PC-9 (cell line): ENCODE measurements around the gene HSPA12B. TPM values are rescaled to one million over a fixed set of nuclear protein-coding genes. Genes with fewer than 3 reads are reported as not detected.

Source experiments
- BruUV-seq: library from RNA; stranded (reverse); fragments of 400-500 nt; replicated peaks from 2 replicates; lab custom pipeline; 2021; lab: Mats Ljungman, UMichigan
- CTCF ChIA-PET: fragments of 300-600 bp; sonication (Branson Sonifier 250); formaldehyde crosslinking; loops from one replicate; lab custom pipeline; 2022; ENCODE audit warnings: antibody characterized with exemption; lab: Charles Lee
- POLR2A ChIA-PET: fragments of 300-600 bp; sonication (Branson Sonifier 250); formaldehyde crosslinking; loops from one replicate; lab custom pipeline; 2022; ENCODE audit warnings: antibody characterized with exemption; ENCODE audit not compliant: unreplicated experiment; lab: Charles Lee
- DNase-seq, 2 experiments: peaks; one replicate each; pipeline versions ENCODE4 v3.0.0 to v3.0.0-alpha.2; 2015 to 2022; ENCODE audit warnings: mixed read lengths in 1 of 2
- H2AFZ ChIP-seq: fragments of 200-600 bp; sonication (generic); 2 replicates; pipeline ENCODE4 v1.8.1; 2017; ENCODE audit warnings: antibody characterized with exemption
- H3F3A ChIP-seq: fragments of 200-600 bp; sonication (generic); 2 replicates; pipeline ENCODE4 v1.8.1; 2017; ENCODE audit warnings: antibody characterized with exemption, mild to moderate bottlenecking, low read depth; ENCODE audit not compliant: insufficient read depth
- H3K27ac ChIP-seq: fragments of 200-600 bp; sonication (generic); 2 replicates; pipeline ENCODE4 v1.6.1; 2016; ENCODE audit warnings: mixed run types
- H3K27me3 ChIP-seq: fragments of 200-600 bp; sonication (generic); 2 replicates; pipeline ENCODE4 v1.6.1; 2016; ENCODE audit warnings: low read depth, mixed run types; ENCODE audit not compliant: insufficient read depth
- H3K36me3 ChIP-seq: fragments of 200-600 bp; sonication (generic); 2 replicates; pipeline ENCODE4 v1.6.1; 2016; ENCODE audit warnings: low read depth, mixed run types
- H3K4me1 ChIP-seq: fragments of 200-600 bp; sonication (generic); replicated peaks from 2 replicates; pipeline ENCODE4 v1.6.1; 2016; ENCODE audit warnings: mixed run types; ENCODE audit not compliant: insufficient read depth
- H3K4me2 ChIP-seq: fragments of 200-600 bp; sonication (generic); 2 replicates; pipeline ENCODE4 v1.6.1; 2017; ENCODE audit warnings: mixed run types
- H3K4me3 ChIP-seq: fragments of 200-600 bp; sonication (generic); 2 replicates; pipeline ENCODE4 v1.6.1; 2016; ENCODE audit warnings: mixed run types
- H3K79me2 ChIP-seq: fragments of 200-600 bp; sonication (generic); 2 replicates; pipeline ENCODE4 v1.6.1; 2017; ENCODE audit warnings: low read depth, mixed run types
- H3K9me2 ChIP-seq: fragments of 200-600 bp; sonication (generic); 2 replicates; pipeline ENCODE4 v1.8.1; 2017; ENCODE audit warnings: mild to moderate bottlenecking; ENCODE audit not compliant: insufficient read depth
- H3K9me3 ChIP-seq: fragments of 200-600 bp; sonication (generic); 2 replicates; pipeline ENCODE4 v1.8.1; 2016; ENCODE audit warnings: low read depth; ENCODE audit not compliant: insufficient read depth
- H4K20me1 ChIP-seq: fragments of 200-600 bp; sonication (generic); 2 replicates; pipeline ENCODE4 v1.8.1; 2017; ENCODE audit not compliant: insufficient read depth
- EZH2 ChIP-seq: fragments of 200-600 bp; sonication (generic); IDR thresholded peaks from 2 replicates; pipeline ENCODE4 v1.8.0; 2017; ENCODE audit warnings: antibody characterized with exemption, low read depth
- intact Hi-C: fragments of 100-400 bp; cut with micrococcal nuclease; formaldehyde crosslinking; loops from one replicate; pipeline ENCODE4 v1.10.0; 2022; ENCODE audit not compliant: unreplicated experiment
- total RNA-seq: library from RNA; stranded (reverse); gene quantifications from 2 replicates; pipeline ENCODE4 v1.2.3, GENCODE V29; 2021
- TF ChIP-seq, protein P1 (sequence below): fragments of 200-600 bp; sonication (generic); conservative IDR thresholded peaks from 2 replicates; pipeline ENCODE4 v1.6.1; 2017; ENCODE audit warnings: mixed run types, antibody characterized with exemption, mild to moderate bottlenecking, moderate library complexity

The HSPA12B gene
- total RNA-seq, 1 experiment from 2014 or later: not detected

DNA sequence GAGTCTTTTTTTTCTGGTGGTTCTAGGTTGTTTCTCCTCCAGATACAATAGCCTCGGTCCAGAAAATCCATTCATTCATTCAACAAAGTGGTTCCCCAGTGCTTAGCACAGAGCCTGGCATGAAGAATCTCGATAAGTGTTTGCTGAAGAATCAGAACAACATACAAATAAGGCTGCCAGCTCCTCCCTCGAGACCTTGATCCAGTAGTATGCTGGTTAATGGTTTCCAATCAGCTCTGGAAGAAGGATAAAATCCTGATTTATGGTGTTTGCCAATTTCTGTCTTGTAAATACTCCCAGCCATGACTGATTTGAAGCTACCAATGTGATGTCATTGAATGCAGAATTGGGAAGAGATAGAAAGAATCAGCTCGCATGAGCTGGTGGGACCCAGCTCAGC is 3.3 kb downstream of the HSPA12B start:
- no peaks in the 10 kb centered on the region for H3K79me2 ChIP-seq
- no peak overlapping the region for H3K4me2 ChIP-seq
- H3K27ac ChIP-seq: no peak overlapping the region
- H3K9me2 ChIP-seq: no peaks in the 10 kb centered on the region
- intact Hi-C loops: no loop called here
- BruUV-seq: no TSS peak
- POLR2A ChIA-PET: interaction anchor here (0.6 kb wide), 1 partner anchor 92 kb away, joined by 5 read pairs; no protein-coding TSS in a partner anchor
- H3K4me1 ChIP-seq: no peaks in the 10 kb centered on the region
- H2AFZ ChIP-seq: no peak overlapping the region
- no peaks in the 10 kb centered on the region for H3K27me3 ChIP-seq
- no peak for DNase-seq
- no peak overlapping the region for H3K4me3 ChIP-seq
- CTCF ChIA-PET: no interaction called here
- H4K20me1 ChIP-seq: no peaks in the 10 kb centered on the region
- no peaks in the 10 kb centered on the region for H3K36me3 ChIP-seq
- TF ChIP-seq, protein P1, sequence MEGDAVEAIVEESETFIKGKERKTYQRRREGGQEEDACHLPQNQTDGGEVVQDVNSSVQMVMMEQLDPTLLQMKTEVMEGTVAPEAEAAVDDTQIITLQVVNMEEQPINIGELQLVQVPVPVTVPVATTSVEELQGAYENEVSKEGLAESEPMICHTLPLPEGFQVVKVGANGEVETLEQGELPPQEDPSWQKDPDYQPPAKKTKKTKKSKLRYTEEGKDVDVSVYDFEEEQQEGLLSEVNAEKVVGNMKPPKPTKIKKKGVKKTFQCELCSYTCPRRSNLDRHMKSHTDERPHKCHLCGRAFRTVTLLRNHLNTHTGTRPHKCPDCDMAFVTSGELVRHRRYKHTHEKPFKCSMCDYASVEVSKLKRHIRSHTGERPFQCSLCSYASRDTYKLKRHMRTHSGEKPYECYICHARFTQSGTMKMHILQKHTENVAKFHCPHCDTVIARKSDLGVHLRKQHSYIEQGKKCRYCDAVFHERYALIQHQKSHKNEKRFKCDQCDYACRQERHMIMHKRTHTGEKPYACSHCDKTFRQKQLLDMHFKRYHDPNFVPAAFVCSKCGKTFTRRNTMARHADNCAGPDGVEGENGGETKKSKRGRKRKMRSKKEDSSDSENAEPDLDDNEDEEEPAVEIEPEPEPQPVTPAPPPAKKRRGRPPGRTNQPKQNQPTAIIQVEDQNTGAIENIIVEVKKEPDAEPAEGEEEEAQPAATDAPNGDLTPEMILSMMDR: no peak
- no peak for TF ChIP-seq EZH2
- H3F3A ChIP-seq: no peaks in the 10 kb centered on the region
- H3K9me3 ChIP-seq: no peaks in the 10 kb centered on the region

DNA sequence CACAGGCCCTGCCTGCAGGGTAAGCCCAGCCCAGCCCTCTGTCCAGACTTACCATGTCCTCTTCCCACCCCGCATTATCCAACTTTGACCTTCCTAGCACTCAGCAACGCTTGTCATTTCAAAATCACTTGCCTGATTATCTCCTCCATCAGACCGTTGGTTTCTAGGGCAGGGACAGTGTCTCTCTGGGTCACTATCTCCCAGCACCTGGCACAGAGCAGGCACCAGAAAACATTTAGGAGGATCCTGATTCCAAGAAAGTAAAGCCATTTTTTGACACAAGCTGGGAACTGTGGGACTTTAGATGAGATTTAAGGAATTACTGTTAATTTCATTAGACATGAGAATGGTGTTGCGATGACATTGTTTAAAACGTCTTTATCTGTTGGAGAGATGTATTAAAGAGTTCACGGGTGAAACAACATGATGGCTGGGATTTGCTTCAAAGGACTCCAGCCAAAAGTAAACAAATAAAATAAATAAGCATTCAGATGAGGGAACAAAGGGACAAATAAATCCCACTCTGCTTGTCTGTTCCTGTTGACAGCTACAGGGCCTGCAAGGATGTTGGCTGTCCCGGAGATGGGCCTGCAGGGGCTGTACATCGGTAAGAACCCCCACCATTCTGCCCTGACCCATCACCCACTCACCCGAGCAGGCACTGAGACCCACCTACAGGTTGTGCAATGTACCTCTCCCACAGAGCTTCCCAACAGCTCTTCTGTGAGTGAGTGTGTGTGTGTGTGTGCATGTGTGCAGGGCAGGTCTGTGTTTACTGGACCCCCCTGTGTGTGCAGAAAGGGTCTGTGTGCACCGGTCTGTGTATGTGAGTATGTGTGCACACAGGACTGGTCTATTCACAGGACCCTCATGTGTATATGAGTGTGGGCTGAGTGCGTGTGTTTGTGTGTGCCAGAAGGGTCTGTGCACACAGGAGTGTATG is 5.9 kb downstream of the HSPA12B start:
- Histone ChIP-seq H3K27me3 (no peaks in the 10 kb centered on the region), H3K9me2 (no peaks in the 10 kb centered on the region), H3K36me3 (no peaks in the 10 kb centered on the region), H4K20me1 (no peaks in the 10 kb centered on the region), H2AFZ (no peak overlapping the region), H3K9me3 (no peaks in the 10 kb centered on the region), H3K4me3 (no peak overlapping the region), H3F3A (no peaks in the 10 kb centered on the region), H3K4me2 (no peak overlapping the region), H3K4me1 (no peaks in the 10 kb centered on the region), H3K79me2 (no peaks in the 10 kb centered on the region), H3K27ac (no peak overlapping the region)
- CTCF ChIA-PET: no interaction called here
- TF ChIP-seq, protein P1: no peak
- TF ChIP-seq EZH2: no peak
- intact Hi-C loops: no loop called here
- DNase-seq: no peak
- no TSS peak for BruUV-seq
- POLR2A ChIA-PET: no interaction called here

DNA sequence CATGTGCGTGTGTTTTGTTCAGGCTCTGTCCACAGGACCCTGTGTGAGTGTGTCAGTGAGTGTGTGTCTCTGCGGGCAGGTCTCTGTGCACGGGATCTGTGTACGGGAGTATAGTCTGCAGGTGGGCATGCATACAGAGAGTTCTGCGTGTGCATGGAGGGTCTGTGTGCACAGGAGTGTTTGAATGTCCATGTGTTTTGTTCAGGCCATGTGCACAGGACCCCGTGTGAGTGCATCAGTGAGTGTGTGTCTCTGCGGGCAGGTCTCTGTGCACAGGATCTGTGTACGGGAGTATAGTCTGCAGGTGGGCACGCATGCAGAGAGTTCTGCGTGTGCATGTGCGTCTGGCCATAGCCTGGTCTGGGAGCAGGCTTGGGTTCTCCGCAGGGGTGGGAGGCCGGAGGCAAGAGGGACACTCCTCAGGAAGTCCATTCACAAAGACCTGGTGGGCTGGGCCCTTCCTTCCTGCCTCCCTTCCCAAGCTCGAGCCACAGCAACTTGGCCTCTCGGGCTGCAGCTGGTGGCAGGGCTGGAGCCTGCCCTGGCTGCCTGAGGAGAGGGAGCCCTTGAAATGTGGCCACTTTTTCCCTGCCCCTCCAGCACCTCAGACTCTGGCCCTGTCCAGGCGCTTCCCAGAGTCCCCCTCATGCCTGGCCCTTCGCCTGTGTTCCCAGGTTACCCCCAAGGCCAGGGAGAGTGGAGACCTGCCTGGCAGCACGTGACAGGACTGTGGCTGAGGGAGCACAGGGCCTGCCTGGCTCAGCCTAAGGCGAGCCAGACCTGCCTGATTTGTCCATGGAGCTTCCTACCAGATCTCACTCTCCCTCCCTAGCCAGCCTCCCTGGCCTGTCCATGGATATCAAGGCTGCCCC is 6.8 kb downstream of the HSPA12B start:
- intact Hi-C loops: no loop called here
- H3K4me2 ChIP-seq: no peak overlapping the region
- H4K20me1 ChIP-seq: no peaks in the 10 kb centered on the region
- BruUV-seq: no TSS peak
- H3K9me2 ChIP-seq: no peaks in the 10 kb centered on the region
- TF ChIP-seq EZH2: no peak
- TF ChIP-seq, protein P1: no peak
- POLR2A ChIA-PET: no interaction called here
- no peaks in the 10 kb centered on the region for H3K27me3 ChIP-seq
- H2AFZ ChIP-seq: no peak overlapping the region
- H3K4me1 ChIP-seq: no peaks in the 10 kb centered on the region
- H3K36me3 ChIP-seq: no peaks in the 10 kb centered on the region
- peaks cover 5% of the 10 kb centered on the region; the same call in 1 of the 2 replicates for H3F3A ChIP-seq
- no peaks in the 10 kb centered on the region for H3K9me3 ChIP-seq
- H3K4me3 ChIP-seq: no peak overlapping the region
- no peaks in the 10 kb centered on the region for H3K79me2 ChIP-seq
- DNase-seq: no peak
- CTCF ChIA-PET: interaction anchor here (0.5 kb wide), 1 partner anchor 175 kb away, joined by 3 read pairs; no protein-coding TSS in a partner anchor
- no peak overlapping the region for H3K27ac ChIP-seq
